ENCODE data around the gene RORC.

- TF ChIP-seq CTCF (IDR thresholded peaks at IDR 0.05), result no peak
- TF ChIP-seq POLR2A (IDR thresholded peaks at IDR 0.05), result no peak
Measured at GRCh38 chr1:151807131-151807530, 24.5 kb downstream of the RORC start.
